AG09309 (cell line): ENCODE results near the gene DNAH12.

Experiments used
- DNase-seq: peaks from one replicate; pipeline ENCODE4 v3.0.0-alpha.2; 2010; ENCODE audit warnings: low read depth
- H3K4me3 ChIP-seq: 2 replicates; pipeline ENCODE4 v1.5.1; 2011; ENCODE audit warnings: mild to moderate bottlenecking, low read depth, low read length, moderate library complexity; ENCODE audit not compliant: control insufficient read depth
- TF ChIP-seq, protein P1 (sequence below): IDR thresholded peaks from 2 replicates; pipeline ENCODE4 v1.5.1; 2011; ENCODE audit warnings: mild to moderate bottlenecking, low read depth, low read length, inconsistent platforms; ENCODE audit not compliant: insufficient read depth, control insufficient read depth; ENCODE audit errors: missing control alignments

Gene DNAH12

GRCh38 chr3:57256844-57257243 is 287.3 kb downstream of the DNAH12 start:
- no peak for DNase-seq
- TF ChIP-seq, protein P1, sequence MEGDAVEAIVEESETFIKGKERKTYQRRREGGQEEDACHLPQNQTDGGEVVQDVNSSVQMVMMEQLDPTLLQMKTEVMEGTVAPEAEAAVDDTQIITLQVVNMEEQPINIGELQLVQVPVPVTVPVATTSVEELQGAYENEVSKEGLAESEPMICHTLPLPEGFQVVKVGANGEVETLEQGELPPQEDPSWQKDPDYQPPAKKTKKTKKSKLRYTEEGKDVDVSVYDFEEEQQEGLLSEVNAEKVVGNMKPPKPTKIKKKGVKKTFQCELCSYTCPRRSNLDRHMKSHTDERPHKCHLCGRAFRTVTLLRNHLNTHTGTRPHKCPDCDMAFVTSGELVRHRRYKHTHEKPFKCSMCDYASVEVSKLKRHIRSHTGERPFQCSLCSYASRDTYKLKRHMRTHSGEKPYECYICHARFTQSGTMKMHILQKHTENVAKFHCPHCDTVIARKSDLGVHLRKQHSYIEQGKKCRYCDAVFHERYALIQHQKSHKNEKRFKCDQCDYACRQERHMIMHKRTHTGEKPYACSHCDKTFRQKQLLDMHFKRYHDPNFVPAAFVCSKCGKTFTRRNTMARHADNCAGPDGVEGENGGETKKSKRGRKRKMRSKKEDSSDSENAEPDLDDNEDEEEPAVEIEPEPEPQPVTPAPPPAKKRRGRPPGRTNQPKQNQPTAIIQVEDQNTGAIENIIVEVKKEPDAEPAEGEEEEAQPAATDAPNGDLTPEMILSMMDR = no peak
- H3K4me3 ChIP-seq = no peak overlapping the region

DNA sequence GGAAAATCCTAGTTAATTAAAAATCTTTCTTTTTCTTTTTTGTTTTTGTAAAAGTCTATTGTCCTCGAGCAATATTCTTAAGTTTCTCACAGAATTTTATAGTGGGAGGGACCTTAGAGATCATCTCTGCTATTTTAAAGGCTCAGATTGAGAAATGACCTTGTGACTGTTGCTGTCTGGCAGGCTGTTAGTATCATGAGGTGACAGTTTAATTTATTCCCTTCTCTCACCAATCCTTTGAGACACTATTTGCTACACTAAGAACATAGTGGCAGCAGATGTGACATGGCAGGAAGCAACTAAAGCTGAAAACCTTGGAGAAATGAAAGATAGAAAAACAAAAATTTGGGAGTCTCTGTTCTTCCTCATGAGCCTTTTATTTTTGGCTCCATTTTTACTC is 291.7 kb downstream of the DNAH12 start:
- H3K4me3 ChIP-seq = no peak overlapping the region
- no peak for DNase-seq
- TF ChIP-seq, protein P1 = no peak

DNA sequence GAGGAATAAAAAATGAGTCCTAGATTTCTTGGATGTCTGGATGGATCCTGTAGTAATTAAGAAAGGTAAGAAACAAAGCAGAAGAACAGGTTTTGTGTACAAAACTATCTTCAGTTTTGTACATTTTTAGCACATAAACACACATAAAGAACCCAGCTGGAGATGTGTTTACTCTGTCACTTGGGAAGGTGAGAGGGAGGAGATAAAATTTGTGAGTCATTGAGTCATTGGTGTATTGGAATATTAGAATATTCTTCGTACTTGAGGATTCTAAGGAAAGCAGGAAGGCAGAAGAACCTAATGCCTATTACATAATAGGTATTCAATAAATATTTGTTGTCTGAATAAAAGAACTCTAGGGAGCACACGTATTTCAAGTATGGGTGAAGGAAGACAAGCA is 299.2 kb downstream of the DNAH12 start:
- DNase-seq = no peak
- no peak overlapping the region for H3K4me3 ChIP-seq
- TF ChIP-seq, protein P1 = no peak
